Endothelial cell of umbilical vein (primary cell): Measurements from ENCODE around the gene RHEBL1. TPM values are rescaled to one million over a fixed set of nuclear protein-coding genes. Genes with fewer than 3 reads are reported as not detected.

Experiments
- BruUV-seq: library from RNA; stranded (reverse); fragments of 400-500 nt; replicated peaks from 2 replicates; lab custom pipeline; 2021; lab: Mats Ljungman, UMichigan
- CTCF ChIA-PET: fragments of 300-600, 350-600 bp; sonication (Branson Sonifier 250); formaldehyde crosslinking; loops from one replicate; lab custom pipeline; 2021; ENCODE audit warnings: antibody characterized with exemption, inconsistent platforms; lab: Charles Lee
- POLR2A ChIA-PET: fragments of 300-600, 350-600 bp; sonication (Branson Sonifier 250); formaldehyde crosslinking; loops from one replicate; lab custom pipeline; 2021; ENCODE audit warnings: antibody characterized with exemption, inconsistent platforms; lab: Charles Lee
- DNase-seq: peaks from one replicate; pipeline ENCODE4 v3.0.0-alpha.2; 2011; ENCODE audit warnings: low read depth, low spot score
- FAIRE-seq: peaks from 2 replicates; lab custom pipeline; 2011; peaks lifted over from hg19 to GRCh38; lab: Jason Lieb, UNC
- H2AFZ ChIP-seq: 2 replicates; pipeline ENCODE4 v1.6.0; 2012; ENCODE audit warnings: low read depth, low read length, control low read depth, inconsistent platforms
- H3K27ac ChIP-seq: 2 replicates; pipeline ENCODE4 v1.5.1; 2011; ENCODE audit warnings: low read depth, mild to moderate bottlenecking, control low read depth, low read length, moderate library complexity; ENCODE audit not compliant: insufficient read depth
- H3K27me3 ChIP-seq, 2 experiments: 2 replicates each; pipeline versions ENCODE4 v1.6.0 to v1.6.1; 2011; ENCODE audit warnings: low read length in 2 of 2, mixed read lengths in 1 of 2; ENCODE audit not compliant: control insufficient read depth in 2 of 2, insufficient read depth in 2 of 2
- H3K36me3 ChIP-seq, 2 experiments: 2 replicates in 1 of 2; 3 replicates in 1 of 2; pipeline ENCODE4 v1.5.1; 2011; ENCODE audit warnings: low read length in 2 of 2, mild to moderate bottlenecking in 1 of 2, moderate library complexity in 1 of 2; ENCODE audit not compliant: control insufficient read depth in 2 of 2, insufficient read depth in 2 of 2; ENCODE audit errors: extremely low read depth in 1 of 2
- H3K4me1 ChIP-seq: 3 replicates; pipeline ENCODE4 v1.5.1; 2011; ENCODE audit warnings: mild to moderate bottlenecking, low read length; ENCODE audit not compliant: control insufficient read depth, insufficient read depth; ENCODE audit errors: extremely low read depth
- H3K4me2 ChIP-seq: 2 replicates; pipeline ENCODE4 v1.6.1; 2011; ENCODE audit warnings: low read length, control low read depth, mixed read lengths; ENCODE audit not compliant: insufficient read depth
- H3K4me3 ChIP-seq, 3 experiments: fragments of 200-600 bp in 1 of 3; sonication (generic), shearing (Covaris generic) in 1 of 3; replicated peaks in 1 of 3; 2 replicates each; pipeline ENCODE4 v1.5.1; 2011 to 2016; ENCODE audit warnings: control low read depth in 3 of 3, low read length in 3 of 3, mild to moderate bottlenecking in 2 of 3, inconsistent platforms in 1 of 3, low read depth in 1 of 3, moderate library complexity in 1 of 3; ENCODE audit not compliant: insufficient read depth in 1 of 3
- H3K79me2 ChIP-seq: 2 replicates; pipeline ENCODE4 v1.6.0; 2012; ENCODE audit warnings: low read length, inconsistent platforms; ENCODE audit not compliant: control insufficient read depth, insufficient read depth
- H3K9ac ChIP-seq: replicated peaks from 2 replicates; pipeline ENCODE3; 2011; ENCODE audit warnings: low read length, control low read depth; ENCODE audit not compliant: insufficient read depth; ENCODE audit errors: extremely low read depth
- H3K9me1 ChIP-seq: replicated peaks from 3 replicates; pipeline ENCODE4 v1.6.0; 2011; ENCODE audit warnings: mild to moderate bottlenecking, low read length; ENCODE audit not compliant: control insufficient read depth, insufficient read depth; ENCODE audit errors: extremely low read depth
- H3K9me3 ChIP-seq: replicated peaks from 2 replicates; pipeline ENCODE4 v1.5.1; 2012; ENCODE audit warnings: low read length, inconsistent platforms; ENCODE audit not compliant: control insufficient read depth, insufficient read depth
- H4K20me1 ChIP-seq: replicated peaks from 2 replicates; pipeline ENCODE3; 2011; ENCODE audit warnings: mild to moderate bottlenecking, low read length; ENCODE audit not compliant: control insufficient read depth, insufficient read depth; ENCODE audit errors: extremely low read depth
- EZH2 ChIP-seq: IDR thresholded peaks from 2 replicates; pipeline ENCODE4 v1.6.1; 2012; ENCODE audit warnings: borderline replicate concordance, low read depth, mild to moderate bottlenecking, moderate library complexity, low read length, inconsistent platforms; ENCODE audit not compliant: severe bottlenecking
- GATA2 ChIP-seq: IDR thresholded peaks from 2 replicates; pipeline ENCODE4 v1.7.0; 2011; ENCODE audit warnings: low read depth, mild to moderate bottlenecking, moderate library complexity, mixed read lengths, low read length; ENCODE audit not compliant: insufficient read length, insufficient read depth
- POLR2AphosphoS5 ChIP-seq: IDR thresholded peaks from 2 replicates; pipeline ENCODE4 v1.6.1; 2012; ENCODE audit warnings: low read depth, mild to moderate bottlenecking, control low read depth, low read length, moderate library complexity; ENCODE audit not compliant: insufficient read depth
- dilution Hi-C: fragments of 300-500 bp; cut with MboI; formaldehyde crosslinking; loops from one replicate; pipeline ENCODE4 v1.15.0; 2019; ENCODE audit warnings: low sequenced_read_pairs; ENCODE audit not compliant: extremely low pct_ligation_motif_present
- intact Hi-C: fragments of 100-400 bp; cut with micrococcal nuclease; formaldehyde crosslinking; loops from one replicate; pipeline ENCODE4 v1.10.0; 2022
- polyA plus RNA-seq, 4 experiments: library from polyadenylated mRNA; depleted of rRNA in 3 of 4; stranded (reverse) in 3 of 4; unstranded in 1 of 4; fragments of >200 nt; gene quantifications; 2 replicates each; pipeline versions ENCODE4 v1.2.1 to v1.2.3, GENCODE V29; 2011 to 2012; ENCODE audit warnings: missing spikeins in 1 of 4
- total RNA-seq: library from RNA; stranded (reverse); gene quantifications from 2 replicates; pipeline ENCODE4 v1.2.3, GENCODE V29; 2021
- TF ChIP-seq, protein P1 (sequence below): IDR thresholded peaks from 2 replicates; pipeline ENCODE4 v1.6.1; 2011; ENCODE audit not compliant: insufficient read depth, insufficient read length
- TF ChIP-seq, protein P2 (sequence below), 2 donors: IDR thresholded peaks; 1 replicate in 1 of 2; 2 replicates in 1 of 2; pipeline ENCODE4 v1.5.1; 2011; ENCODE audit warnings: low read length in 2 of 2, mild to moderate bottlenecking in 2 of 2, moderate library complexity in 2 of 2, control low read depth in 1 of 2, inconsistent platforms in 1 of 2, low read depth in 1 of 2; ENCODE audit not compliant: insufficient read depth in 1 of 2; ENCODE audit errors: extremely low read depth in 1 of 2

RHEBL1 gene
- total and polyA plus RNA-seq, 2 donors (not counting 3 experiments of a cell fraction or from before 2014, with no cell fraction given), result 2.6 to 2.7 TPM

GRCh38 chr12:49068879-49069506, 786 bp downstream of the RHEBL1 start:
- POLR2A ChIA-PET, result interaction anchor here (1.4 to 1.5 kb wide), 3 partner anchors 11 to 62 kb away, joined by 4 to 13 read pairs (median 4); partner anchors contain the start of gene TUBA1B
- Histone ChIP-seq H3K36me3 (no peaks in the 10 kb centered on the region), H3K79me2 (no peaks in the 10 kb centered on the region), H3K9me1 (no peaks in the 10 kb centered on the region), H3K4me1 (peaks cover 12% of the 10 kb centered on the region), H3K27me3 (no peaks in the 10 kb centered on the region), H2AFZ (peak overlapping the region; percentile 97), H3K9me3 (no peaks in the 10 kb centered on the region), H3K4me3 (peak overlapping the region; percentile 61 to 81 (median 64)), H3K27ac (peak overlapping the region; percentile 6), H4K20me1 (no peaks in the 10 kb centered on the region), H3K4me2 (peak overlapping the region; percentile 82), H3K9ac (peak overlapping the region; percentile 38)
- dilution Hi-C loops (no loop called here), intact Hi-C loops (no loop called here)
- DNase-seq, result no peak
- BruUV-seq, result no TSS peak
- TF ChIP-seq, protein P1, sequence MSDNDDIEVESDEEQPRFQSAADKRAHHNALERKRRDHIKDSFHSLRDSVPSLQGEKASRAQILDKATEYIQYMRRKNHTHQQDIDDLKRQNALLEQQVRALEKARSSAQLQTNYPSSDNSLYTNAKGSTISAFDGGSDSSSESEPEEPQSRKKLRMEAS, result no peak
- TF ChIP-seq, protein P2, sequence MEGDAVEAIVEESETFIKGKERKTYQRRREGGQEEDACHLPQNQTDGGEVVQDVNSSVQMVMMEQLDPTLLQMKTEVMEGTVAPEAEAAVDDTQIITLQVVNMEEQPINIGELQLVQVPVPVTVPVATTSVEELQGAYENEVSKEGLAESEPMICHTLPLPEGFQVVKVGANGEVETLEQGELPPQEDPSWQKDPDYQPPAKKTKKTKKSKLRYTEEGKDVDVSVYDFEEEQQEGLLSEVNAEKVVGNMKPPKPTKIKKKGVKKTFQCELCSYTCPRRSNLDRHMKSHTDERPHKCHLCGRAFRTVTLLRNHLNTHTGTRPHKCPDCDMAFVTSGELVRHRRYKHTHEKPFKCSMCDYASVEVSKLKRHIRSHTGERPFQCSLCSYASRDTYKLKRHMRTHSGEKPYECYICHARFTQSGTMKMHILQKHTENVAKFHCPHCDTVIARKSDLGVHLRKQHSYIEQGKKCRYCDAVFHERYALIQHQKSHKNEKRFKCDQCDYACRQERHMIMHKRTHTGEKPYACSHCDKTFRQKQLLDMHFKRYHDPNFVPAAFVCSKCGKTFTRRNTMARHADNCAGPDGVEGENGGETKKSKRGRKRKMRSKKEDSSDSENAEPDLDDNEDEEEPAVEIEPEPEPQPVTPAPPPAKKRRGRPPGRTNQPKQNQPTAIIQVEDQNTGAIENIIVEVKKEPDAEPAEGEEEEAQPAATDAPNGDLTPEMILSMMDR (IDR thresholded peaks at IDR 0.05; ENCODE audit: extremely low read depth in 1 of 2, insufficient read depth in 1 of 2, low read depth in 1 of 2, low read length in 2 of 2), result no peak
- no peak for TF ChIP-seq EZH2
- no peak for TF ChIP-seq POLR2AphosphoS5
- no peak for TF ChIP-seq GATA2
- CTCF ChIA-PET, result interaction anchor here (0.7 to 6.8 kb wide), 8 partner anchors 19 to 167 kb away, joined by 3 to 197 read pairs (median 12); partner anchors contain the start of genes DHH and TUBA1B
- FAIRE-seq, result peak; percentile 26
